Kidney (tissue), 14 donors: ENCODE measurements around the gene DDX21. TPM values are rescaled to one million over a fixed set of nuclear protein-coding genes. Genes with fewer than 3 reads are reported as not detected.

Experiments used
- DNase-seq, 5 donors: peaks; one replicate each; pipeline ENCODE4 v3.0.0-alpha.2; 2013 to 2020
- FAIRE-seq: peaks from 2 replicates; lab custom pipeline; 2012; peaks lifted over from hg19 to GRCh38; lab: Jason Lieb, UNC
- H3K27ac ChIP-seq, 2 donors: one replicate each; pipeline ENCODE4 v1.7.0; 2013; ENCODE audit warnings: low read depth in 2 of 2, low read length in 2 of 2, inconsistent platforms in 1 of 2
- H3K27me3 ChIP-seq: one replicate; pipeline ENCODE4 v1.7.1; 2013; ENCODE audit warnings: low read length, inconsistent platforms; ENCODE audit not compliant: control insufficient read depth, insufficient read depth
- H3K36me3 ChIP-seq, 3 donors: one replicate each; pipeline versions ENCODE4 v1.7.0 to v1.7.1; 2013; ENCODE audit warnings: low read length in 3 of 3, control low read depth in 1 of 3, inconsistent platforms in 1 of 3; ENCODE audit not compliant: insufficient read depth in 3 of 3, control insufficient read depth in 2 of 3
- H3K4me1 ChIP-seq, 3 donors: one replicate each; pipeline versions ENCODE4 v1.7.0 to v1.7.1; 2013; ENCODE audit warnings: low read length in 3 of 3, inconsistent platforms in 1 of 3, low read depth in 1 of 3; ENCODE audit not compliant: control insufficient read depth in 2 of 3, insufficient read depth in 2 of 3
- H3K4me3 ChIP-seq, 3 donors: one replicate each; pipeline versions ENCODE4 v1.7.0 to v1.8.1; 2013; ENCODE audit warnings: low read length in 3 of 3, control low read depth in 1 of 3, inconsistent platforms in 1 of 3
- H3K9ac ChIP-seq, 3 donors: one replicate each; pipeline versions ENCODE4 v1.7.0 to v1.7.1; 2013; ENCODE audit warnings: low read length in 3 of 3, control low read depth in 1 of 3, inconsistent platforms in 1 of 3
- H3K9me3 ChIP-seq, 3 donors: one replicate each; pipeline versions ENCODE4 v1.7.0 to v1.7.1; 2013; ENCODE audit warnings: low read length in 3 of 3, control low read depth in 1 of 3, inconsistent platforms in 1 of 3; ENCODE audit not compliant: control insufficient read depth in 2 of 3, insufficient read depth in 1 of 3
- intact Hi-C: fragments of 100-400 bp; cut with DNase I; formaldehyde crosslinking; loops from one replicate; pipeline ENCODE4 v1.11.1; 2022
- polyA plus RNA-seq: library from polyadenylated mRNA; stranded (reverse); fragments of 350-450 nt; fragmentation: Illumina TruSeq; extraction: RNeasy Lipid Tissue Mini Kit (QIAGEN cat#74804); gene quantifications from one replicate; pipeline ENCODE4 v1.2.3, GENCODE V29; 2014; ENCODE audit warnings: low read depth, low replicate concordance; ENCODE audit not compliant: insufficient read depth
- total RNA-seq: library from RNA; stranded (reverse); fragmentation: NEBNext Ultra II Directional; extraction: Animal tissue kit (Norgen Biotek cat#: 25700); gene quantifications from one replicate; pipeline ENCODE4 v1.2.1, GENCODE V29; 2021
- TF ChIP-seq, protein P1 (sequence below): IDR thresholded peaks from 3 replicates; pipeline ENCODE4 v1.5.1; 2012; ENCODE audit warnings: mild to moderate bottlenecking, moderate library complexity, borderline replicate concordance; ENCODE audit not compliant: insufficient read depth; ENCODE audit errors: extremely low read depth
- donor health status: control.
- donor health status: control.
- donor health status: control.
- donor health status: control.
- donor health status: control.
- donor health status: DM: yes; HTN: yes; CAD: no.
- donor health status: Normal renal cell carcinoma (clear cell type).

The DDX21 gene
- total and polyA plus RNA-seq, 2 donors from 2014 or later = 8.9 to 49.4 TPM

DNA sequence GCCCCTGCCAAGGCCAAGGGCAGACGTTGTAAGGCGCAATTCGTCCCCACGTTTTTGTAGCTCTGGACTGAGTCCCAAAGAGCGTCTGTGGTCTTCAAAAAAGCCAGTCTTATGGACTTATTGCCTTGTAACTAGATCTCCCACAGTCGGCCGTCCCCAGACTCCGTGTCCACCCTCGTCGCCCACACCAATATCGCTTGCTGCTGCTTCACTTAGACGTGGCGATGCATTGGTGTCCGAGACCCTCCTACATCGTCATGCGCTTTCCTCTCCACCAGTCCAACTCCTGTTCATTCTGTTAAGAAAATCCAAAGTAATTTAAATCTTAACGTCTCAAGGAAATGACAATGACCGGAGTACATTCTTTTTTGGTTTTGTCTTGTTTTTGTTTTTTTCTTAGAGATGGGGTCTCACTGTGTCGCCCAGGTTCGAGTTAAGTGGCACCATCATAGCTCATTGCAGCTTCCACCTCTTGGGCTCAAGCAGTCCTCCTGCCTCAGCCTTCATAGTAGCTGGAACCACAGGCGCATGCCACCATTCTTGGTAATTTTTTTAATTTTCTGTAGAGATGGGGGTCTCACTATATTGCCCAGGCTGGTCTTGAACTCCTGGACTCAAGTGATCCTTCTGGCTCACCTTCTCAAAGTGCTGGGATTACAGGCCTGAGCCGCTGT is 33.5 kb downstream of the DDX21 start:
- Histone ChIP-seq H3K4me1 (peaks cover 0 to 11% (median 5%) of the 10 kb centered on the region in 3 donors), H3K27ac (peak overlapping the region; percentile 32 to 79), H3K36me3 (peaks cover 0 to 4% (median 3%) of the 10 kb centered on the region in 3 donors), H3K4me3 (peak overlapping the region; percentile 93 to 98 (median 97)), H3K9ac (peak overlapping the region; percentile 74 to 98 (median 90)), H3K9me3 (no peaks in the 10 kb centered on the region), H3K27me3 (no peaks in the 10 kb centered on the region)
- FAIRE-seq (no peak), DNase-seq (no peak)
- intact Hi-C loops = no loop called here
- TF ChIP-seq, protein P1, sequence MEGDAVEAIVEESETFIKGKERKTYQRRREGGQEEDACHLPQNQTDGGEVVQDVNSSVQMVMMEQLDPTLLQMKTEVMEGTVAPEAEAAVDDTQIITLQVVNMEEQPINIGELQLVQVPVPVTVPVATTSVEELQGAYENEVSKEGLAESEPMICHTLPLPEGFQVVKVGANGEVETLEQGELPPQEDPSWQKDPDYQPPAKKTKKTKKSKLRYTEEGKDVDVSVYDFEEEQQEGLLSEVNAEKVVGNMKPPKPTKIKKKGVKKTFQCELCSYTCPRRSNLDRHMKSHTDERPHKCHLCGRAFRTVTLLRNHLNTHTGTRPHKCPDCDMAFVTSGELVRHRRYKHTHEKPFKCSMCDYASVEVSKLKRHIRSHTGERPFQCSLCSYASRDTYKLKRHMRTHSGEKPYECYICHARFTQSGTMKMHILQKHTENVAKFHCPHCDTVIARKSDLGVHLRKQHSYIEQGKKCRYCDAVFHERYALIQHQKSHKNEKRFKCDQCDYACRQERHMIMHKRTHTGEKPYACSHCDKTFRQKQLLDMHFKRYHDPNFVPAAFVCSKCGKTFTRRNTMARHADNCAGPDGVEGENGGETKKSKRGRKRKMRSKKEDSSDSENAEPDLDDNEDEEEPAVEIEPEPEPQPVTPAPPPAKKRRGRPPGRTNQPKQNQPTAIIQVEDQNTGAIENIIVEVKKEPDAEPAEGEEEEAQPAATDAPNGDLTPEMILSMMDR = no peak

DNA sequence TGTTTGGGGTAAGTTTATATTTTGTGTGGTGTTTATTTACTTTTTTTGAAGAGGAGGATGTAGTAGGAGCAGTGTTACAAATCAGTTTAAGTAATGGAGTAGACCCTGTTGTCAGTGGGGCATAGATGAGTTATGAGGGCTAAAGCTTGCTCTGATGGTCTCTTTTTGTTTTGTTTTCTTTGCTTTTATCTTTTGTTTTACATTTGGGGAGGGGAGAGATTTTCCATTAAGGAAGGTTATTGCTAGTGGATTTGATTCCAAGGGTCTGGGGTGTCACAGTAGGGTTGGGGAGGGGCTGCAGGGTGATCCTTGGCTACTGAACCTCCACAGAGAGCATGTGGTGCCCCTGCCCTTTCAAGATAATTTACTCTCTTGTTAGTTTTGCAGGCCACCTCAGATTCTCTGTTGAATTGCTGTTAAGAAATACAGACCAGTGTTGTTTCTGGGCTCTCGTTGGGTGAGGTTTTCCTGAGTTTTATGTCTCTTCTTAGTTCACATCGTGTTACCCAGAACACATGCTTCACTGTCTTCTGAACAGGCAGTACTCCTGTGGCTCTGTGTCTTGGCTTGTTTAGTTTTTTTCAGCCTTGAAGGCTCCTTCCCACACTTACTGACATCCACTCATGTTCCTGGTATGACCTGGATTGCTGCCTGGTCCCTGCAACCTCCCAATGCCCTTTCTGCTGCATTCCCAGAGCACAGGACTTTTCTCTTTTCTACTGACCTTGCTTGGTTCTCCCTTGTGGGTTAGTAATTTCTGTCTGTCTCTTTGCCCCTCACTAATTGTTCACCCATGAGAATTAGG is 36.9 kb downstream of the DDX21 start:
- Histone ChIP-seq H3K4me3 (no peak overlapping the region), H3K9ac (peak overlapping the region in 1 of 3 donors; percentile 4), H3K9me3 (no peaks in the 10 kb centered on the region), H3K4me1 (peaks cover 0 to 11% (median 5%) of the 10 kb centered on the region in 3 donors), H3K27ac (no peak overlapping the region), H3K36me3 (peaks cover 0 to 3% (median 0%) of the 10 kb centered on the region in 3 donors), H3K27me3 (no peaks in the 10 kb centered on the region)
- TF ChIP-seq, protein P1 = no peak
- FAIRE-seq (no peak), DNase-seq (peak in 4 of 5 donors; percentile 57 to 77 (median 64))
- intact Hi-C loops = no loop called here

DNA sequence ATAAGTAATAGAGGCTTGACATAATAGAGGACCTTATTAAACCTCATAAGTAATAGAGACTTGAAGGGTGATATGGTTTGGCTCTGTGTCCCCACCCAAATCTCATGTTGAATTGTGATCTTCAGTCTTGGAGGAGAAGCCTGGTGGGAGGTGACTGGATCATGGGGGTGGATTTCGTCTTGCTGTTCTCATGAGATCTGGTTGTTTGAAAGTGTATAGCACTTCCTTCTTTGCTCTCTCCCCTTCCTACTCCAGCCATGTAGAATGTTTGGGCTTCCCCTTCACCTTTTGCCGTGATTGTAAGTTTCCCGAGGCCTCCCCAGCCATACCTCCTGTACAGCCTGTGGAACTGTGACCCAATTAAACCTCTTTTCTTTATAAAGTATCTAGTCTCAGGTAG is 41.2 kb downstream of the DDX21 start:
- no peak overlapping the region for H3K9ac ChIP-seq
- no peaks in the 10 kb centered on the region for H3K4me1 ChIP-seq
- TF ChIP-seq, protein P1 = no peak
- H3K27me3 ChIP-seq = no peaks in the 10 kb centered on the region
- FAIRE-seq (no peak), DNase-seq (no peak)
- no peak overlapping the region for H3K27ac ChIP-seq
- peaks cover 0 to 5% (median 0%) of the 10 kb centered on the region in 3 donors for H3K36me3 ChIP-seq
- intact Hi-C loops = no loop called here
- H3K4me3 ChIP-seq = no peak overlapping the region
- no peaks in the 10 kb centered on the region for H3K9me3 ChIP-seq
